D721Med (cell line): Measurements from ENCODE around the gene EIF4G2.

Source experiments
- DNase-seq: peaks from one replicate; pipeline ENCODE4 v3.0.0; 2011; ENCODE audit warnings: low spot score; ENCODE audit not compliant: insufficient read length
- FAIRE-seq: peaks from 2 replicates; lab custom pipeline; 2011; peaks lifted over from hg19 to GRCh38; lab: Jason Lieb, UNC
- CTCF ChIP-seq: IDR thresholded peaks from 2 replicates; pipeline ENCODE4 v1.5.1; 2012; ENCODE audit warnings: mild to moderate bottlenecking, control low read depth; ENCODE audit not compliant: insufficient read depth; ENCODE audit errors: missing control alignments

Gene EIF4G2

GRCh38 chr11:10808553-10809372 lies at the start of gene EIF4G2:
TSS of gene EIF4G2 (minus strand) at chr11:10808926.
- FAIRE-seq (no peak), DNase-seq (peak; percentile 82)

GRCh38 chr11:10857709-10858438 lies 49.1 kb upstream of the EIF4G2 start, which contains the start of gene ZBED5:
TSS of gene ZBED5 (minus strand) at chr11:10858053. CDS start at chr11:10854945, 3,108 bp downstream.
- no peak for TF ChIP-seq CTCF
- DNase-seq (peak; percentile 37), FAIRE-seq (no peak)

More at GRCh38 chr11:10808553-10809372, at the start of gene EIF4G2:
- no peak for TF ChIP-seq CTCF

GRCh38 chr11:10857459-10857708 lies 48.7 kb upstream of the EIF4G2 start:
- no peak for TF ChIP-seq CTCF
- FAIRE-seq (no peak), DNase-seq (no peak)

GRCh38 chr11:10856689-10857458 lies 48.1 kb upstream of the EIF4G2 start:
- no peak for FAIRE-seq
- no peak for TF ChIP-seq CTCF
- no peak for DNase-seq

DNA sequence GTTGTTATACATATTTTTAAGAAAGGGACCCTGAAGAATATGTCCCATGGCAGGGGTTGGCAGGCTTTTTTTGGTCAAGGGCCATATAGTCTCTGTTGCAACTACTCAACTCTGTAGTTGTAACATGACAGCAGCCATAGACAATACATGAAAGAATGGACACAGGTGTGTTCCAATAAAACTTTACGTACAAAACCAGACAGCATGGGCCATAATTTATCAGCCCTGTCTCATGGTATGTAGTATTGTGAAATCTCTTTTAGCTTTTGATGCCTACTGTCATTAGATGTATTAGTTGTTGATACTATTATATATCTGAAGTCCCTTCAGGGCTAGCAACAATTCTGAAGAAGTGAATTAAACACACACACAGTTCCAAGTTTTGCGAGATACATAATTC lies 46.6 kb upstream of the EIF4G2 start:
- DNase-seq = no peak
- TF ChIP-seq CTCF = no peak
- FAIRE-seq = no peak

- no peak for FAIRE-seq
- TF ChIP-seq CTCF = no peak
- no peak for DNase-seq
Measured at GRCh38 chr11:10847960-10848860, 39.5 kb upstream of the EIF4G2 start.
